ENCODE results near the gene CNIH4. TPM values are rescaled to one million over a fixed set of nuclear protein-coding genes. Genes with fewer than 3 reads are reported as not detected.

Gene CNIH4
- polyA plus RNA-seq, 1 of the 3 experiments (the other 2 are of a cell fraction): 37.7 TPM

DNA sequence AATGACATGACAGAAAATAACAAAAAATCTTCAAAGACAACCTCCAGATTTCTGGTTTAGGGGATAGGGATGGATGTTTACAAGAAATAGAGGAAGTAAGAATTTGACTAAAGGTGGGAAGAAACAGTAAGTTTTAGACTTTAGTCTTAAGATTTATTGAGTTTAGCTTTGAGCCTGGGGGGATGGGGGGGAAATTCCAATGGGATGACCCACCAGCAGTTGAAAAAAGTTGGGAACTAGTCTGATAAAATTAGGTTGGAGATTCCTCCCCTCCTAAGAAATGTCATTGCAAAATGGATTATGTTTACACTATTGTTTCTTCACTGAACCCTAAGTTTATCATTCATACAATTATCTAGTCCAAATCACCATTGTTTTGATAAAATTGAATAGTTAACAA, 49.5 kb downstream of the CNIH4 start (continued):
- TF ChIP-seq GABPA (IDR thresholded peaks at IDR 0.05; ENCODE audit: low read depth): no peak
- no peak for TF ChIP-seq RXRA (IDR thresholded peaks at IDR 0.05; ENCODE audit: borderline replicate concordance, low read depth)

DNA sequence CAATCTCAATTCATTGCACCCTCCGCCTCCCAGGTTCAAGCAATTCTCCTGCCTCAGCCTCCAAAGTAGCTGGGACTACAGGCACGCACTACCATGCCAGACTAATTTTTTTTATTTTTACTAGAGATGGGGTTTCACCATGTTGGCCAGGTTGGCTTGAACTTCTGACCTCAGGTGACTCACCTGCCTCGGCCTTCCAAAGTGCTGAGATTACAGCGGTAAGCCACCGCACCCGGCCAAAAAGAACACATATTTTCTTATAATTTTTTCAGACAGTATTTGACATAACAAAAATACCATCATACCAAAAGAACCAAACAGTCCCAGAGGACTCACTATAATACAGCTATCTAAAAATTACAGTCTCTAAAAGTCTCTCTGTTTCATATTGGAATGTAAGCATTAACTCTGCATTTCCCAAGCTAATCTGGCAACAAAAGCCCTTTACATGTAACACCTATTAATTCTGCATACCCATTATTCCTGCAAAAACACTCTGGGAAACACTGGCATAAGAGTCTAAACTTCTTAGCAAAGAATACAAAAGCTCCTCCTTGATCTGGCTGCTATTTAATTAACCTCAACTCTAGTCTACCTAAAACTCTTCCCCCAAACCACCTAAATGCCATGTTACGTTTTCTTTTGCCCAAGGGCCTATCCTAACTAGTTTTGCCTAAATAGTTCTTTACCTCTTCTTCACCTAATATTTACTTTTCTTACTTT, 51.1 kb downstream of the CNIH4 start:
- Histone ChIP-seq H2AFZ (ENCODE audit: low read depth) (no peak overlapping the region), H3K9ac (no peak overlapping the region), H3K27ac (ENCODE audit: low read depth in 2 of 2, low read length in 1 of 2) (0 out of 4 replicates have a peak overlapping the region, but pooled peaks of 1 of the 2 experiments have one; percentile 4), H3F3A (replicated peaks; ENCODE audit: insufficient read depth) (peaks cover 16% of the 10 kb centered on the region), H3K4me2 (no peak overlapping the region), H3K27me3 (ENCODE audit: insufficient read depth) (no peaks in the 10 kb centered on the region), H3K79me2 (ENCODE audit: insufficient read depth) (peaks cover 42% of the 10 kb centered on the region; the same call in 1 of the 2 replicates), H3K36me3 (replicated peaks in 1 of 2; ENCODE audit: control insufficient read depth in 1 of 2, insufficient read depth in 2 of 2, low read length in 1 of 2) (peaks cover 79 to 83% of the 10 kb centered on the region in 2 experiments), H3K4me1 (ENCODE audit: control insufficient read depth in 1 of 2, insufficient read depth in 2 of 2, low read depth in 1 of 2, low read length in 1 of 2) (peaks cover 0 to 15% of the 10 kb centered on the region in 2 experiments; a peak in 2 of 4 replicates), H3K9me2 (no peaks in the 10 kb centered on the region), H3K4me3 (ENCODE audit: low read depth in 2 of 2, low read length in 1 of 2) (no peak overlapping the region), H3K9me3 (no peaks in the 10 kb centered on the region), H4K20me1 (ENCODE audit: insufficient read depth) (peaks cover 8% of the 10 kb centered on the region; the same call in 1 of the 2 replicates)
- no peak for DNase-seq
- WGBS (ENCODE audit: low lambda C conversion rate): 86% methylated on average over 7 of the region's 7 CpGs
- TF ChIP-seq FOXM1 (IDR thresholded peaks at IDR 0.05; ENCODE audit: low read depth) (no peak), USF2 (IDR thresholded peaks at IDR 0.05; ENCODE audit: borderline replicate concordance, low read depth, low read length) (no peak), ELF1 (IDR thresholded peaks at IDR 0.05) (no peak), NRF1 (IDR thresholded peaks at IDR 0.05; ENCODE audit: low read depth, low read length) (no peak), PBX3 (IDR thresholded peaks at IDR 0.05) (no peak), SMC3 (IDR thresholded peaks at IDR 0.05; ENCODE audit: low read depth, low read length) (no peak), TEAD4 (IDR thresholded peaks at IDR 0.05; ENCODE audit: borderline replicate concordance, insufficient read depth) (no peak), EP300 (IDR thresholded peaks at IDR 0.05; ENCODE audit: borderline replicate concordance in 1 of 2, low read depth in 1 of 2, low read length in 1 of 2) (no peak), YY1 (IDR thresholded peaks at IDR 0.05; ENCODE audit: low read depth) (no peak), RAD21 (IDR thresholded peaks at IDR 0.05; ENCODE audit: low read length) (no peak), EZH2phosphoT487 (IDR thresholded peaks at IDR 0.05; ENCODE audit: borderline replicate concordance, low read depth) (no peak), RXRA (IDR thresholded peaks at IDR 0.05; ENCODE audit: borderline replicate concordance, low read depth) (no peak), POLR2AphosphoS5 (IDR thresholded peaks at IDR 0.05; ENCODE audit: low read depth, low read length) (no peak), FOXJ3 (CRISPR knock-in tag; IDR thresholded peaks at IDR 0.05) (no peak), RFX5 (IDR thresholded peaks at IDR 0.05; ENCODE audit: low read length) (no peak)
- TF ChIP-seq, protein P1, sequence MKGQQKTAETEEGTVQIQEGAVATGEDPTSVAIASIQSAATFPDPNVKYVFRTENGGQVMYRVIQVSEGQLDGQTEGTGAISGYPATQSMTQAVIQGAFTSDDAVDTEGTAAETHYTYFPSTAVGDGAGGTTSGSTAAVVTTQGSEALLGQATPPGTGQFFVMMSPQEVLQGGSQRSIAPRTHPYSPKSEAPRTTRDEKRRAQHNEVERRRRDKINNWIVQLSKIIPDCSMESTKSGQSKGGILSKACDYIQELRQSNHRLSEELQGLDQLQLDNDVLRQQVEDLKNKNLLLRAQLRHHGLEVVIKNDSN (IDR thresholded peaks at IDR 0.05; ENCODE audit: borderline replicate concordance, low read depth): no peak
- TF ChIP-seq, protein P2, sequence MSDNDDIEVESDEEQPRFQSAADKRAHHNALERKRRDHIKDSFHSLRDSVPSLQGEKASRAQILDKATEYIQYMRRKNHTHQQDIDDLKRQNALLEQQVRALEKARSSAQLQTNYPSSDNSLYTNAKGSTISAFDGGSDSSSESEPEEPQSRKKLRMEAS (IDR thresholded peaks at IDR 0.05; ENCODE audit: low read depth): no peak
- CTCF ChIA-PET: interaction anchor here (0.7 to 1.7 kb wide), 4 partner anchors 49 to 1326 kb away, joined by 3 read pairs; no protein-coding TSS in a partner anchor
- POLR2A ChIA-PET: no interaction called here
